GM21723 (cell line): Measurements from ENCODE around the gene HAO2.
"Not testable (repeated sequence)": the region's sequence is repeated elsewhere in the genome, so short reads cannot be mapped to it uniquely, and the experiment has no call there.

Experiments used
- ATAC-seq: cut with Tn5 transposase; IDR thresholded peaks from one replicate; pipeline ENCODE4 v1.9.1; 2021; ENCODE audit warnings: mild to moderate bottlenecking, moderate library complexity; ENCODE audit not compliant: unreplicated experiment

The HAO2 gene

DNA sequence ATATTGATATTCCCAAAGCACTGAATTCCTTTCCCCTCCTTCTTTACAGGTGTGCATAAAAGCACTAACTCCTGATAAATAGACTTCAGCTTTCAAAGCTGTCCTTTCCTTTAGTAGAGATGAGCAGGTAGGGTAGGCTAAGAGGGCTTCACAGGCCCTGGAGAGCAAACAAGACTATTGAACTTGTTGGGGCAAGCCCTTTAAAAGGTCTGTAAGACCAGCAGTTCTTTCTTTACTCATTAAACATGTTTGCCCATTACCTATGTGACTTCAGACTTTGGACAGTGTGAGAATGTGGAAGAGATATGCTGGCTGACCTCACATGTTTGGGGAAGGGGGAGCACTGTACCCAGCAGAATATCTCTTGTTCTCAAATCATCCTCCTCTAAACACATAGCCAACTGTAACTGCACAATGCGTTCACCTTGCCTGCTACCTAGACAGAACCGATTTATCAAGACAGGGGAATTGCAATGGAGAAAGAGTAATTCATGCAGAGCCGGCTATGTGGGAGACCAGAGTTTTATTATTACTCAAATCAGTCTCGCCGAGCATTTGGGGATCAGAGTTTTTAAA is 27.1 kb upstream of the HAO2 start:
- ATAC-seq: no peak

DNA sequence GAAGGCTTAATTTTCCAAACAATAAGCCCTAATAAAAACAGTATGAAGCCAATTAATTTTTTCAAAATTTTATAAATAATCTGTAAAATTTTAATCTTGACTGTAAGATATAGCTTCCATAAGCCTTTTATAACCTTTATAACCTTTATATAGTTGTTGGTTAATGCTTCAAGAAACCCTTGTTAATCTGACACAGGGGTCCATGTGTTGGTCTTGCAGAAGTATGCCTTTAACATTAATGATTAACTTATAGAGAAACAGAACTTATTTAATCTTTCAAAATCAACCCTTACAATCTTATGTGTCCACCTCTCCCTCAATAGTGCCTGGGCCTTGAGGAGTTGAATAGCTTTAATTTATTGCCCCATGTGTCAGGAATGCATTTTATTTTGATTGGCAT is 23.2 kb upstream of the HAO2 start:
- no peak for ATAC-seq

DNA sequence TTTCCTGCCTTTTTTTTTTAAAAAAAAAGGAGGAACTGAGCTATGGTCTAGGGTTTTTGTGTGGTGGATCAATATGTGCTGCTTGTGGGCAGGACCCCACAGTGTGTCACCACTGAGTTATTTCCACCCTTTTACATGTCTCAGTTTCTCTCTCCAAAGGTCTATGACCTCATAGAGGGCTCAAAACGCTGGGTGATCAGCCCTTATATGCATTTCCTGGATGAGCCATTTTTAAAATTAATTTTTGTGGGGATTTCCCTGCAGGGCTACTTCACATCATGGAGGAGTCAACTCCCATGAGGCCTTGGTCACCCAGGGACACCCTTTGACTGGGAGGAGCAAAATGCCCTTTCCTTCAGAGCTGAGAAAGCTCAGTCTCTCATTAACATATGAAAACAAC is 20.7 kb upstream of the HAO2 start:
- peak; percentile 88 for ATAC-seq

DNA sequence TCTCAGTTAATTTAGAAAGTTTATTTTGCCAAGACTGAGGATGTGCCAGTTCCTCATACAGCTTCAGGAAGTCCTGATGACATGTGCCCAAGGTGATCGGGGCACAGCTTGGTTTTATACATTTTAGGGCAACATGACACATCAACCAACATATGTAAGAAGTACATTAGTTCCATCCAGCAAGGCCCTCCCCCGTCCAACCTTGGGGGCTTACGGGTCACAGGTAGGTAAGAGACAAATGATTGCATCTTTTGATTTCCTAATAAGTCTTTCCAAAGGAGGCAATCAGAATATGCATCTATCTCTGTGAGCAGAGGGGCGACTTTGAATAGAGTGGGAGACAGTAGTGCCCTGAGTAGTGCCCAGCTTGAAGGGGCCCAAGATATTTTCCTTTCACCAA is 19.6 kb upstream of the HAO2 start:
- ATAC-seq: no peak

DNA sequence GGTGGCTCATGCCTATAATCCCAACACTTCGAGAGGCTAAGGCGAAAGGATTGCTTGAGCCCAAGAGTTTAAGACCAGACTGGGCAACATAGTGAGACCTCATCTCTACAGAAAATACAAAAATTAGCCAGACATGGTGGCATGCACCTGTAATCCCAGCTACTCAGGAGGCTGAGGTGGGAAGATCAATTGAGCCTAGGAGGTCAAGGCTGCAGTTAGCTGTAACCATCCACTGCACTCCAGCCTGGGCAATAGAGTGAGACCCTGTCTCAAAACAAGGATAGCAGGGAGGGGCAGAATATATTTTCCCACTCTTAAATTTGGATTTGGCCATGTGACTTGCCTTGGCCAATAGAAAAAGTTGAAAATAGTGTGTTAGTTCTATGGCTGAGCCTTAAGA is 17.7 kb upstream of the HAO2 start:
- not testable (repeated sequence) for ATAC-seq

DNA sequence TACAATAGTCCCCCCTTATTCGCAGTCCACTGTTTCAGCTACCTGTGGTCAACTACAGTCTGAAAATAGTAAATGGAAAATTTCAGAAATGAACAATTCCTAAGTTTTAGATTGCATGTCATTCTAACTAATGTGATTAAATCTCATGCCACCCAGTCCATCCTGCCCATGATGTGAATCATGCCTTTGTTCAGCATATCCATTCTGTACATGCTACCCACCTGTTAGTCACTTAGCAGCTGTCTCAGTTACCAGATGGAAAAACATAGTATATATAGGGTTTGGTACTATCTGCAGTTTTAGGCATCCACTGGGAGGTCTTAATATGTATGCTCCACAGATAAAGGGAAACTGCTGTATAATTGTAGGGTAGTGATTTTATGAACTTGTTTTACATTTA is 16.6 kb upstream of the HAO2 start:
- no peak for ATAC-seq

DNA sequence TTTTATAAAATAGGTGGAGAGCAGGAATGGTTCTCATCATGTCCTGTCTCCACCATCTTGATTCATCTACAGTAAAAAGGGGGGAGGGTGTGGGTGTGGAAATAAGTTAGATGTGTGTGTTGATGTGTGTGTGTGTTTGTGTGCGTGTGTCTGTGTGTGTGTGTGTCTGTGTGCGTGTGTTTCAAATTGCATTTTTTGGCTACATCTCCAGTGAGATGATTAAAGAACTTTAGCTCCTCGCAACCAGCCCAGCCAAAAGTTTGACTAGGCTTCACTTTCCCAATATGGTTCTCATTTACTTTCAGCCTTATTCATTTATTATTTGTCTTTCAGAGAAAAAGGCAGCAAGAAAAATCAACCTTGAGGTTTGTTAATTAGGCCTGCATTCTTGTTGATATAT is 14.7 kb upstream of the HAO2 start:
- no peak for ATAC-seq

DNA sequence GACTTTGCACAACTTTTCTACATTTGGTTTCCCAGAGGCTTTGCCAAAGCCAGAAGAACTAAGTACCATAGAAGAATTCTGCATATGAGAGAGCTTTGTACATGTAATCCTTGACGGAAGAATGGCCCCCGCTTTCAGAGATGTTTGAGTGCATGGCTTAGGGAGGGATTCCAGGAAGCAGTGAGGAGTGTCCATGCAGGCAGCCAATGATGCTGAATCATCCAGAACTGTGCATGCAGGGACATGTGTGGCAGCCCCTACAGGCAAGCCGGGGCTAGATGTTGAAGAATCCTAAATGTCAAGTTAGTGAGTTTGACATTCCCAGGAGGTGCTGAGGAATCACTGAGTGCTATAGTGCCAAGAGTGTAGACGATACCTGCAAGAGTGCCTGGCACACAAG is 9.9 kb upstream of the HAO2 start:
- no peak for ATAC-seq

DNA sequence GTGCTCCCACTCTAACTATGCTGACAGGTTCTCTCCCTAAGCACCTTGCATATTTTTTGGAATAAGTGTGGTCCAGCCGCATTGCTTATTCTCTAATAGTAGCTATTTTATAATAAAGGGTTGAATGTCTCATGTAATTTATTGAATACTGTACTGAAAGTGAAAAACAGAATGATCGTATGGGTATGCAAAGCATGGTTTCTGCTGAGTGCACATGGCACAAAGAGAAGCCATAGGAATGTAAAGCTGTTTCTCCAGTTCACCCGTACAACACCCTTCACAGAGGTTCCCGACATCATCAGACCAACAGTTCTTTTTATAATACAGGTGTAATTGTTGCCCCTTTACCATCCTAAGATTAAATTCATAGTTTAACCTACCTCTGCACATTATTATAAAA is 8.9 kb upstream of the HAO2 start:
- no peak for ATAC-seq

DNA sequence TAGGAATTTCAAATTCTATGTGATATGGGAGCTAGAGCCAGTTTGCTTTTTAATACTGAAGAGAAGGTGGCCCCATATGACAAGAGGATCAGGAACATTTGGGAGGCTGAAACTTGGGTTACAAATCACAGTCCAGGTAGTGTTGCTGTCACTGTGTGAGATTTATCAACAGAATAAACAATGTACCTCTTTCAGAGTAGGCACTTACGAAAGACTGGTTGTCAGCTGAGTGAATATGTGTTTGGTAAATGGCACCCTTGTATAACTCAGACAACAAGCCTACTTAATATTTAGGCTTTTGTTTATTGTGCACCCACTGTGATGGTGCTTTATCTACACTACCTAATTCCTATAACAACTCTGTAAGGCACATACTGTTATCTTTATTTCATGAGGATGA is 7.4 kb upstream of the HAO2 start:
- ATAC-seq: no peak

DNA sequence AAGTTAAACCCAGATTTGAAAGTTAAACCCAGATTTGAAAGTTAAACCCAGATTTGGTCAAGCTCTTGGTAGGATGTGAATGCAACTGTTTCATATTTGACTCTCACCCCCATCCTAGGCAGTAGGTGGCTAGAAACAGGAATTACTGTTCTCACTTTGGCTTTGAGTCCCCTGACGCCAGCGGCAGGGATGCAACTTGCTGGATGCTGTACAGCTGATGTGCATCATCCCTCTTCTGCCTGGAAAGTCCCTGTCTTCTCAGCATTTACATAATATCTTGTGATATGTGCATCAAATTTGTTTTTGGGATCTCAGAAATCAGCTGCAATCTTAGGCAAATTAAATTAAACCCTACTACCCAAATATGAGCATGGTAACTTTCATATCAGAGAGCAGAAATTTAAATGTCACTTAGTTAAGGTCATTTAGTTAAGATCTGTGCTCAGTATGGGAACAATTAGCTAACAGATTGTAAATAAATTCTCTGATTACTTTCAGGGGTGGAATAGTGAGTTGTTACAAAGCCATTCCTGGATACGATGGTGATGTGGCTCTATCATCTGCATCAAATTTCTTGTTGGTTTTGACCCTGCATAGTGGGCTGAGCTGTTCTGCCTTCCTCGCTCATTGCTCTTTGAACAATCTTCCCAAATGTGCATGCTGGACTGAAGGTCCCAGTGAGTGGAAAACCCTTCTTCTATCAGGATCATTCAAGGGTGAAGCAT is 6.8 kb upstream of the HAO2 start:
- ATAC-seq: no peak

DNA sequence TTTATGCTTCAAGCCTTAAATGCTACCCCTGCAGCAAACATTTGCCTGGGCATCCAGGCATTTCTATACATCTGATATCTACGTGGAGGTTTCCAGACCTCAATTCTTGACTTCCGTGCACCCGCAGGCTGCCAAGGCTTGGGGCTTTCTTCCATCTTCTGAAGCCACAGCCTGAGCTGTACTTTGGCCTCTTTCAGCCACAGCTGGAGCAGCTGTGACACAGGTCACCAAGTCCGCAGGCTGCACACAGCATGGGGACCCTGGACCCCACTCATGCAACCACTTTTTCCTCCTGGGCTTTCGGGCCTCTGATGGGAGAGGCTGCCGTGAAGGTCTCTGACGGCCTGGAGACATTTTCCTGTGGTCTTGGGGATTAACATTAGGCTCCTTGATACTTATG is 5.4 kb upstream of the HAO2 start:
- no peak for ATAC-seq

DNA sequence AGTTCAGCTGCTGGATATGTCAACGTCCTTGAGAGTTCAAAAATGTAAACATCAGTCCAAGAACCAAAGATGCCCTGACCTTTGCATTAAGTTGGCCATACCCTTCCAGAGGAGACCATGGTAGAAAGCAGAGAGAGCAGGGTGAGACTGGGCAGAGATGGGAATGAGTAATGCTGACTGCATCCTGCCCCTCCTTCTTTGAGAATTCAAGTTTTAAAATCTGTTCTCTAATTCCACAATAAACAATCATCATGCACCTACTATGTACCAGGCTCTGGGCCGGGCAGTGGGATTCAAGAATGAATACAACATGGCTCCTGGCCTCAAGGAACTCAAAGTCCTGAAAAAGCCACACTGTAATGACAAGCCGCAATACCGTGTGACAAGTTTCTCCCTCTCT is 3.9 kb upstream of the HAO2 start:
- ATAC-seq: no peak

DNA sequence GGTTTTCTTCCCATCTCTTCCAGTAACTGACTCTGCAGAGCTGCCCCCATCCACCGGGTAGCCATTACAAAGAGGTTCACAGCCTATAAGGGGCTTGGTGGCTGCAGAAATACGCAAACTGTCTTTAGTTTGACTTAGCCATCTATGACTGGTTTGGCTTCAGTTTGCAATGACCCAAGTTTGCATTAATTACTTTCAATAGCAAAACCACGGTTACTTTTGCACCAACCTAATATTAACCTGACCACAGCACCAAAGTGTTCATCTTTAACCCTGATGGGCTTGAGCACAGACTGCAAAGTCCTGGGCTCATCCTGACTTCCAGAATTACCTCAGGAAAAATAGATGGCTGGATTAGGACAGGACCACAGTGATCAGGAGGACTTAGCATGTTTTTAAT is 2.2 kb upstream of the HAO2 start:
- ATAC-seq: no peak

DNA sequence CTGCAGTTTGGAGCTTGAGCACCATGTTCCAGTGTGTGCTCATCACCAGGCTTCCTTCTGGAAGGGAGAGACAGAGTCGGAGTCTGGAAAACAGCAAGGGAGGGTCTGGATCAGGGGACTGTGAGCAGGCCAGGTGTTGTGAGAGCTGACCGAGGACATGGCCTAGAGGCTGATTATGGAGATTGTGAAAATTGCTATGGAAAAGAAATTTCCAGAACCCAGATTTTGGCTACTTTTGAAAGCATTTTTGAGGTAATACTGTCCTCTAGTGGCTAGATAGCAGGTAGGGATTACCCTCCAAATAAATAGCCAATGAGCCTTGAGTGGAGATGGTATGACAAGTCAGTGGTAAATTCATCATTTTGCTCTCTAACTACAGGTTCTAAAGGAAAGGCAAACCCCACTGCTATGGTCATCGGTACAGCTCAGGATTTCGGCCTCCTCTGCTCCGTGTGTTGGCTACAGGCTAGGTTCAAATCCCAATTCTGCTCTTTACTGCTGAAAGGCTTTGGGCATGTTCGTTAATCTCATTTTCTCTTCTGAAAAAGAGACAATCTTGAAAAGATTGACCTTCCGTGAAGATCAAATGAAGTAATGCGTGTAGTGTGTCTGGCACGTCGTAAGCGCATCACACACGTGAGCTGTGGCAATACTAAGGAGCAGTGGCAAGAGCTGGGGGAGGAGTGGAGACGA is 1.0 kb upstream of the HAO2 start:
- no peak for ATAC-seq

DNA sequence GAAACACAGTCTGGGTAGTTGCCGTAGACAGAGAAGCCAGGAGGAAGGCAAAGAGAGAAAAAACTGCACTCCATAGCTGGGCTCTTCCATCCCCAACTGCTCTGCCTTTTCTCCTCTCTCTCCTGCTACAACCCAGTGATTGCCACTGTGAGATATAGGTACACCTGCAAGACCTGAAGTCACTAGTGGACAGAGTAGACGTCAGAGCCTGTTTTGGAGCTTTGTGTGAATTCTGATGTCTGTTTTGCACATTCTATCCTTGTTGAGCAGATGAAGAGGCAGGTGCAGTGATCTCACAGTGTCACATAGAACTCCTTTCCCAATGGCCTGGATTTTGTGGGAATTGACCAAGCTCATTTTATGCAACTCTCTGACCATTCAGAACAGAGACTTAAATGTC is 2.2 kb downstream of the HAO2 start:
- ATAC-seq: no peak

DNA sequence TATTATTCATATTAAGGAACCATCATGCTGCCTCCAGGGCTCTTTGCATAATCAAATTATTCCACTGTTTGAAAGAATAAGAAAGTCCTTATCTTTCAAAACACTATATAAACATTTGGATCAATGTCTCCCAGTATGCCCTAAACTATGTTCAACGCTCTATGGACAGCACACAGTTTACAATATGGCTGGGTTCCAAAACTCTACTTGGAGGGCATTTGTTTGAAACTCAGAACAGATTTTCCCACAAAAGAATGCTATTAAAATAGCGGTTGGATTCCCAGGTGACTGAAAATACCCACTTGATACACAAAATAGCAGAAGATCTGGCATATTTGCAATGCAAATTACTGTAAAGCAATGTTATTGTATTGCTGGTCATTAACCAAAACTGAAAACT is 3.2 kb downstream of the HAO2 start:
- no peak for ATAC-seq

DNA sequence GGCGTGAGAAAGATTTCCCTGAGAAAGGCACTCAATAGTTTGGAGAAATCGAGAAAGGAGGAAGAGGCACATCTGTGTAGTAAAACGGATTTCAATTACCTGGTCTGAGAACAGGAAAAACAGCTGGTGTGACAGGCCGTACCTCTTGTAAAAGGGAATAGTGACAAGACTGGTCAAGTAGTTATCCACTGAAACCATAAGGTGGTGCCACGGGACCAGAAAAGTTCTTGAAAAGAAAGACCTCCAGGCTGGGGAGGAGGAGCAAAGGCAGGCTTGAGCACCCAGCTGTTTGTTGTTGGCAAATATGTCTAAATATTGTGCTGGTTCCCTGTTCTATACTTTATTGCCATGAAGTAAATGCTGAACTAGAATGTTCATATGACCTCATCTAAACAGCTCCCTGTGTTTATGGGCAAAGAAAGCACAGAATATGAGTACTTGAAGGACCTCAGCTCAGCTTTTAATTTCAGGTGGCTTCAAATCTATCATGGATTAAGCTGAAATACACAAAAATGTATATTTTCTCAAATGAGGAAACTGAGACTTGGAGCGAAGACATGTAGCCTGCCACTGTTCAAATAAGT is 4.0 kb downstream of the HAO2 start:
- peak; percentile 70 for ATAC-seq

DNA sequence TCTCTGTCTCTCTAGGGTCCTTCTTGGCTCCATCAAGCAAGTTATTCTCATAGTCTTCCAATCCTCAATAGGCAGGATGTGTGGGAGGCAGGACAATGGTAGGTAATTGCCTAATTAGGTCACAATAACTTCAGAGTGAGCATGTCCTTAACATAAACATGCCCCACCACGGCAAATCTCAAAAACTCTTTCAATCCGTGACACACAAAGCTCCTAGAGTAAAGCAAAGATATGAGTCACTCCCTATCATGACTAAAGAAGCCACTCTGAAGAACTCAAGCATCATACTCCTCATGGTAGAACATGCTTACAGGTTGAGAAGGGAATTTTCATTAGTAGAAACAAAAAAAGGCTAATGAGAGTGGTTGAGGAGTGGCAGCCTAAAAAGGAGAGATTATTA is 4.9 kb downstream of the HAO2 start:
- ATAC-seq: no peak

DNA sequence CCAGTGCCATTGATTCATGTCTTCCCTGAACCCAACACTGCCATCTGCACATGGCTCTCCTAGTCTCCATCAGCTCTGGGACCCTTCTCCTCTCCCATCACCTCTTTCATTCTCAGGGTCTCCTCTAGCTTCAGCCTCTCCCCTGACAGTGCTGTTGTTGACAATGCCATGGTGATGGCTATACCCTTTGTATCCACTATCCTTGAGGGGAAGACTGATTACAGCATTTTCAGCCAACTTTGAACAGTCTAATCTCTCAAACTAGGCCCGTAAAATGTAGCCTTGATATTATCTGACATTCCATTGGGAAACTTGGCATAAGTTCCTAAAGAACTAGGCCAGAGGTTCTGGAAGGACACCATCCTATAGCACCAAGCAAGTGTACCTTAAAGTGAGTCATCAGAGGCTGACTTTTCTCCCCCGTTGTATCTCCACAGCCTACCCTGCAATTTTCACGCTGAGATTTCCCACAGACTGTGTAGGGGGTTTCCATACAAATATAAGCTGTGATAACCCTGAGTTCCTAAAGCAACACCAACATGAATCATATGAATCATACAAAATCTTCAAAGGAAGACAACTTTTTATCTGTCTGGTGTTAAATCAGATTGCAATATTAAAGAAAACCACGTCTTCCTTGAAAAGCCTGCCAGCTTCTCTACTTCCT is 5.8 kb downstream of the HAO2 start:
- no peak for ATAC-seq

DNA sequence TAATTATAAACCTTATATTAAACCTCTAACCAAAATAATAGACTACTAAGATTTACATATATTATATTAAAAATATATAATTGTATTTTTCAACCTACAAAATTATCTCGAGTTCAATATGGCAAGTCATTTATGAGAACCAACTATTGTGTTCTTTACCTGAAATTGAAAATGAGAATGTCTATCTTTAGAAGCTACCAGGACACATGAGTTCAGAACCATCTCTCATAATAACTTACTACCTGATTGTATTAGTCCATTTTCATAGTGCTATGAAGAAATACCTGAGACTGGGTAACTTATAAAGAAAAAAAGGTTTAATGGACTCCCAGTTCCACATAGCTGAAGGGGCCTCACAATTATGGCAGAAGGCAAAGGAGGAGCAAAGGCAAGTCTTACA is 6.8 kb downstream of the HAO2 start:
- no peak for ATAC-seq

DNA sequence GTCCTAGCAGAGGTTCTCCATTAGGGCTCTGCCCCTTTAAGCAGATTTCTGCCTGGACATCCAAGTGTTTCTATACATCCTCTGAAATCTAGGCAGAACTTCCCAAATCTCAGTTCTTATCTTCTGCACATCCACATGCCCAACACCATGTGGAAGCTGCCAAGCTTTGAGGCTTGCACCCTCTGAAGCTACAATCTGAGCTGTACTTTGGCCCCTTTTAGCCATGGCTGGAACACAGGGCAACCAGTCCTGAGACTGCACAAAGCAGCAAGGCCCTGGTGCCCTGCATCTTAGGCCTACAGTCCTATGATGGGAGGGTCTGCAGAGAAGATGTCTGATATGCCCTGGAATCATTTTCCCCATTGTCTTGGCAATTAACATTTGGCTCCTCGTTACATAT is 8.0 kb downstream of the HAO2 start:
- no peak for ATAC-seq
